Bronchial epithelial cell (primary cell): ENCODE data around the gene PIGQ. TPM values are rescaled to one million over a fixed set of nuclear protein-coding genes. Genes with fewer than 3 reads are reported as not detected.

Experiments used
- DNase-seq: peaks from one replicate; pipeline ENCODE4 v3.0.0-alpha.2; 2010; ENCODE audit warnings: low read depth
- FAIRE-seq: peaks from 2 replicates; lab custom pipeline; 2011; peaks lifted over from hg19 to GRCh38; lab: Jason Lieb, UNC
- H3K27me3 ChIP-seq: 2 replicates; pipeline ENCODE4 v1.5.1; 2011; ENCODE audit warnings: low read length; ENCODE audit not compliant: control insufficient read depth, insufficient read depth
- H3K36me3 ChIP-seq: 2 replicates; pipeline ENCODE4 v1.5.1; 2011; ENCODE audit warnings: low read length; ENCODE audit not compliant: control insufficient read depth, insufficient read depth
- H3K4me3 ChIP-seq: 2 replicates; pipeline ENCODE4 v1.5.1; 2011; ENCODE audit warnings: mild to moderate bottlenecking, low read depth, low read length, control low read depth
- CTCF ChIP-seq: IDR thresholded peaks from 2 replicates; pipeline ENCODE4 v1.5.1; 2011; ENCODE audit warnings: mild to moderate bottlenecking, moderate library complexity, low read length, control low read depth, inconsistent platforms; ENCODE audit not compliant: insufficient read depth, severe bottlenecking
- total RNA-seq: library from RNA; depleted of rRNA; stranded (reverse); fragments of >200 nt; gene quantifications from 2 replicates; pipeline ENCODE4 v1.2.1, GENCODE V29; 2014

The PIGQ gene
- total RNA-seq, 1 donor from 2014 or later, result 17.9 TPM

GRCh38 chr16:629833-630248, 60.1 kb downstream of the PIGQ start:
- FAIRE-seq, result no peak
- H3K36me3 ChIP-seq, result peaks cover 6% of the 10 kb centered on the region
- DNase-seq, result no peak
- H3K27me3 ChIP-seq, result no peaks in the 10 kb centered on the region
- H3K4me3 ChIP-seq, result no peak overlapping the region
- TF ChIP-seq CTCF, result no peak

GRCh38 chr16:630249-630814, 60.6 kb downstream of the PIGQ start:
- H3K27me3 ChIP-seq, result no peaks in the 10 kb centered on the region
- no peak overlapping the region for H3K4me3 ChIP-seq
- DNase-seq (no peak), FAIRE-seq (no peak)
- peaks cover 6% of the 10 kb centered on the region for H3K36me3 ChIP-seq
- no peak for TF ChIP-seq CTCF

GRCh38 chr16:630815-631405, 61.1 kb downstream of the PIGQ start, which contains the start of gene WFIKKN1:
Gene WFIKKN1, plus strand, starts transcription at chr16:630985. Its CDS starts 269 bp downstream, at chr16:631254.
- Histone ChIP-seq H3K27me3 (no peaks in the 10 kb centered on the region), H3K4me3 (no peak within 1 kb of the TSS), H3K36me3 (peaks cover 5% of the 10 kb centered on the region)
- DNase-seq (no peak), FAIRE-seq (no peak)
- no peak for TF ChIP-seq CTCF

- Histone ChIP-seq H3K4me3 (no peak overlapping the region), H3K27me3 (no peaks in the 10 kb centered on the region), H3K36me3 (peaks cover 5% of the 10 kb centered on the region)
- no peak for DNase-seq
- no peak for TF ChIP-seq CTCF
- FAIRE-seq, result no peak
These were observed 62.1 kb downstream of the PIGQ start for GRCh38 chr16:631808-632358.

GRCh38 chr16:632486-633335, 62.9 kb downstream of the PIGQ start:
- TF ChIP-seq CTCF, result no peak
- no peaks in the 10 kb centered on the region for H3K27me3 ChIP-seq
- no peak for DNase-seq
- peaks cover 3% of the 10 kb centered on the region for H3K36me3 ChIP-seq
- no peak overlapping the region for H3K4me3 ChIP-seq
- no peak for FAIRE-seq
